NCI-H2081 treated with DMSO at 0.1 percent for 48 hours (cell line): Measurements from ENCODE around the gene KRT4.

Experiments
- DNase-seq: peaks from one replicate; lab custom pipeline; 2025; lab: John Stamatoyannopoulos, UW

KRT4 gene

DNA sequence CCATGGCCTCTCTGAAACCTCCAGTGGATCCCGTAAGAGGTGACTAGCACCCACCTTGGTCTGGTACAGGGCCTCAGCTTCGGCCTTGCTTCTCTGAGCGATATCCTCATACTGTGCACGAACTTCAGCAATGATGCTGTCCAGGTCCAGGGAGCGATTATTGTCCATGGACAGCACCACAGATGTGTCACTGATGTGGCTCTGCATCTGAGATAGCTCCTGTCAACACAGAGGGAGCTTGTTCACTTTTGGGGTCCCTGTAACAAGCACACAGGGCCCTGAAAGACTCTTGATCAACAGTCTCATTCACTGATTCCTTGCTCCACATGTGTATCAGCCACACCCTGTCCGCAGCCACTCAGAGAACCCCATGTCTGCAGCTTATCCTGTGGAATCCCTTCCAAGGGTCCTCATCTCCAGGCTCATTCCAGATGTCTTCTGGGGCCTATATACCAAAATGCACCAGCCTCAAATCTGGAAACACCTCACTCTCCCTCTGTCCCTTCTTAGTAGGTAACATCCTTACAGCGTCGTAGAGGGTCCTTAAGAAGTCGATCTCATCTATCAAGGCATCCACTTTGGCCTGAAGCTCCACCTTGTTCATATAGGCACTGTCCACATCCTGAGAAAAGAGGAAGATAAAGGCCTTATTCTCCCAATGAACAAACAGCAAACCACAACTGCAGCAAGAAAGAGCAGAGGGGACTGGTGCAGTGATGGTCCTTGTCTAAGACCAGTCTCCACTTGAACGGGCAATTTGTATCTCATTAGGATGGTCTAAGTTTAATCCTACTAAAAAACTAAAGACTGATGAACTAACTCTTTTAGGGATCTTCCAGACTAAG, 21.5 kb downstream of the KRT4 start:
- no peak for DNase-seq

GRCh38 chr12:52791271-52792184, 22.4 kb downstream of the KRT4 start:
- no peak for DNase-seq

DNA sequence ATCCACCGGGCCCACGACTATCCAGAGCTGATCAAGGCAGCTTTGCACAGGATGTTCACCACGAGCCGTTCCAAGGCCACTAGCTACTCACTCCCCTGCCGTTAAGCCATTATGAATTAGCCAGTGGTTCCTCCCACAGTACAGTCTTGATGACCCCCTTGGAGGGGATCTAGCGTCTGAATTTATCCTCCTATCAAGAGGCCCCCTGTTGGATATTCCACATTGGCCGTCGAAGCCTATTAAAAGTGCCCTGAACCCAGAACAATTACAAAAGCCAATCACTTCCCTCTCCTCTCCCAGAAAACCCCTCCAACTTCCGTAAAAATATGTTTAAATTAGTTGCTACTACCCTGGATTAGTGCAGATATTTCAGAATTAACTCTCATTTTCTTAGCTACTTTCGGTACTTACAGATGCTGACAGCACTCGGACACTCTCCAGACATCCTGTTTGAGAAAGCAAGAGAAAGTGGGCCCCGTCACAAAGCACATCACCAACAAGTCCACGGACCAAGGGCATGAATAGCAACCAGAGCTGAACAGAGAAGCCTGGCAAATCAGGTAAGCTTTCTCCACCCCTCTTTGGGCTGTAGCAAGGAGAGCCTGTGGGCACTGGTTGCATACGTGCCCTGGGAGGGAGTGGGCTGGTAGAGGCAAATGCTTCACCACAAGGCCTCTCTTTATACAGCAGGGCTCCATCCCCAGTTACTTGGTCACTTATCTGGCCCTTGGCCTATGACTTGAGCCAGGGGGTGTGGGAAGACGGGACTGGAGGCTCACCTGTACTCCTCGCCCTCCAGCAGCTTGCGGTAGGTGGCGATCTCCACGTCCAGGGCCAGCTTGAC, 23.3 kb downstream of the KRT4 start:
- no peak for DNase-seq

DNA sequence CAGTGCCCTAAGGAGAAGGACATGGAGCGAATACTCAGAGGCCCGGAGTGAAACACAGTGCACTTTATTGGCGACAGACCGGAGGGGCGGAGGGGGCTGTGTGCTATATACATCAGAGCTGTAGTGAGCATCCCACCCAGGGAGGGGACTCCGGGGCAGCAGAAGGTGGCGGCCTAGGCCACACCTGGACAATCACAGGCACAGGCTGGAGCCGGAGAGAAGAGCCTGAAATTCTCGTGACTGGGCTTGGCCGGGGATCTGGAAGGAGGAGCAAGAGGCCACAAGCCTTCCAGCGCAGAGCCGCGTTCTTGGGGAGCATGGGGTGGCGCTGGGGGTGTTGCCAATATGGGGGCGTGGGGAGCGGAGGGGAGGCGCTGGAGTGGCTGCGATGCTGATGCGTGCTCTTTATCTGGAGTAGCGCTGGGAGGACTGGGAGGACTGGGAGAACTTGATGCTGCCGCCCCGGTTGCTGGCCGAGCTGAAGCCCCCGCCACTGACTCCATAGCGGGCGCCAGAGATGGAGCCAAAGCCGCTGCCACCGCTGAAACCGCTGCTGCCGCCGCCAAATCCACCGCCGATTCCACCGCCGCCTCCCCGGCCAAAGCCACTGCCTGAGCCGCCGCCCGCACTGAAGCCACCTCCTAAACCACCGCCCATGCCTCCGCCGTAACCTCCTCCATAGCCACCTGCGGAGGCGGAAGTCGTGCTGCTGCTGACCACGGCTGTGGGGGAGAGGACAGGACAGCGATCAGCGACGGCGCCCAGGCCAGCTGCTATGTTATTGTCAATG, 24.1 kb downstream of the KRT4 start:
- no peak for DNase-seq

- no peak for DNase-seq
Observed at GRCh38 chr12:52788876-52789636, 24.9 kb downstream of the KRT4 start.

GRCh38 chr12:52788192-52788875, 25.6 kb downstream of the KRT4 start:
- DNase-seq = no peak

GRCh38 chr12:52787324-52788191, 26.4 kb downstream of the KRT4 start:
- DNase-seq = no peak

DNA sequence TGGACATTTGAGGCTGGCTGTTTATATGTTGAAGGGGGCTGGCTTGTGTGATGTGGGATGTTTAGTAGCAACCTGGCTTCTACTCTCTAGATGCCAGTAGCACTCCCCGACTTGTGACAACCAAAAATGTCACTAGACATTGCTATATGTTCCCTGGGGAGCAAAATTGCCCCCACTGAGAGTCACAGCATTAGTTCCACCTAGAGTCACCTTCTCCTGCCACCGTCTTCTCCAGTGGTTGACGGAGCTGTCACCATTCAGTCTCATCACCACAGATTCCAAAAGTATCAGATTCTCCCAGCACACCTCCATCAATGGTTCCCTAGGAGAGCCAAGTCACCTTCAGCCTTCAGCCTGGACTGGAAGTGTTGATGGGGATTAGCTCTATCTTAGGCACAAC, 29.0 kb downstream of the KRT4 start:
- no peak for DNase-seq

- DNase-seq = no peak
Observed at GRCh38 chr12:52783563-52784316, 30.2 kb downstream of the KRT4 start.

GRCh38 chr12:52782502-52782901, 31.4 kb downstream of the KRT4 start:
- no peak for DNase-seq

DNA sequence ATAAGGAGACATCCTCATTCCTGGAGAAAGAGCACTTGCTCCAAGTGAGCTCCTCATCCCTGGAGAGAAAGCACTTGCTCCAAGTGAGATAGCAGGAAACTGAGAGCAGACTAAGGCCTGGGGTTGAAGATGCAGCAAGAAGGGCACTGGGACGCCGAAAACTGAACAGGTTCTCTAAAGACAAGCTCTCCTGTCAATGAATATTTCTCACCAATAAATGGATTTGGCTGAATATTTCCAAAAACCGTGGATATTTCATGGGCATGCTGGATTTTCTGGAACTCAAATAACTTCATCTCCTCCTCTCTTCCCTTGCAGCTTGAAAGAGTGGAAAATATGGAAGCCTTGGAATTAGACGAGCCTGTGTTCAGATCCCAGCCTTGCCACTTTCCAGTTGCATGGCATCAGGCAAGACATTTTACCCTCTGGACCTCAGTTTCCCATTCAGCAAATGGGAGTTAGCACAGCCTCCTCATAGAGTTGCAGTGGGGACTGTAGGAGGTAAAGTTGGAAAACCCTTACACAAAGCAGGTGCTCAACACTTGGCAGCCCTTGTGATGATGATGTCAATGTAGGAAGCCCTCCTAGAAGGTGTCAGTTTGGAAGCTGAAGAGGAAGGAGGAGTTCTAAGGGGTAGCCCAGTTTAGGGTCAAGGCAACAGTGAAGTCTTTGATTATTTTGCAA, 32.4 kb downstream of the KRT4 start:
- no peak for DNase-seq

DNA sequence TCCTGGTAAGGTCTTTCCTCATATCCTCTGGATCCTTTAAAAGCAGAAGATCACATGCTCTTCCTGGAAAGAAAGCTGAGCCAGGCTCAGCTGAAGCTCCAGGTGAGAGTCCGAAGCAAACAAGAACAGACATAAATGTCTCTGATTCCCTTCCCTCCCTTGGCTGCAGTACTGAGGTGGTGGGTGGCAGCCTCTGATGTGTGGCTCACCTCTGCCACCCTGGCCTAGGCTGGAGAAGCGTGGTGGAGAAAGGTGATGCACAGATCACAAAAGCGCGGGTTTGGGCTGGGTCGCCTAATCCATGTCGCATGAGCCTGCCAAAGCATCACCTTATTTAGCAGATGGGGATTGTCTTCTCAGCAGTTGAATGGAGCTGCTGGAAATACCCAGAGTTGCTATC, 34.0 kb downstream of the KRT4 start:
- DNase-seq = no peak

DNA sequence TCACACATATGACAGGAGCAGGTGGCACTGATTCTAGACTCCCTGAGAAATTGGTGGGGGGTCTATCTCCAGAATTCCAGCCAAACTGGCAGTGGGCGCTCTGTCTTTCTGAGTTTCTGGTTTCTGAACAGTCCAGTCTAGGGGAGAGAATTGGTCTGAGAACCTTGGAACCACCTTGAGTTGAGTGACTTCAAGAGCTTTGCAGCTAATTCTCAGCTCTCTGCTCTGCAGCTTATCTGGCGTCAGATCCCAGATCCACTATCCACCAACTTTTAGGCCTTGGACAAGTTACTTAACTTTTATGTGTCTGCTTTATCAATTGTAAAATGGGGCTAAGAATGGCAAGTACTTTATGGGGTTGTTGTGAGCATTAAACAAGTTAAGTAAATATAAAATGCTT, 35.1 kb downstream of the KRT4 start:
- DNase-seq = no peak

DNA sequence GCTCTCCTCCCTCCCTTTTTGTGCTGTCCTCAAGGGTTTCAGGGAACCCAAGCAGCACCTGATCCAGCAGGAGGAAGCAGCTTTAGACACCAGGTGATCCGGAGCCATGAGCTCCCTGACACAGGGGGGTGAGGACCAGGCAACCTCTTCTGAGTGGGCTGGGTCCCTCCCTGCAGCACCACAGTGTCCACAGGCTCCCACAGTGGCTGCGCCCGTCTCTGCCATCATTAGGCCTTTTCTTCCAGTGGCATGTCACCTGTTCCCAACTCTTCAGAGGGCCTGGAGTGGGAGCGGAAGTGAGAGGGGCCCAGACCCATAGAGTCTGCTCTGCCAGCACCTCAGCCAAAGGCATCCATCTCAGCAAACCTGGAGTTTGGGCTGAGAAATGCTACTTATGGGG, 36.4 kb downstream of the KRT4 start:
- DNase-seq = no peak

GRCh38 chr12:52776913-52777395, 37.0 kb downstream of the KRT4 start, which contains the start of gene KRT76:
KRT76 (minus strand) TSS chr12:52777345; CDS start chr12:52777291, 54 bp downstream.
- no peak for DNase-seq

DNA sequence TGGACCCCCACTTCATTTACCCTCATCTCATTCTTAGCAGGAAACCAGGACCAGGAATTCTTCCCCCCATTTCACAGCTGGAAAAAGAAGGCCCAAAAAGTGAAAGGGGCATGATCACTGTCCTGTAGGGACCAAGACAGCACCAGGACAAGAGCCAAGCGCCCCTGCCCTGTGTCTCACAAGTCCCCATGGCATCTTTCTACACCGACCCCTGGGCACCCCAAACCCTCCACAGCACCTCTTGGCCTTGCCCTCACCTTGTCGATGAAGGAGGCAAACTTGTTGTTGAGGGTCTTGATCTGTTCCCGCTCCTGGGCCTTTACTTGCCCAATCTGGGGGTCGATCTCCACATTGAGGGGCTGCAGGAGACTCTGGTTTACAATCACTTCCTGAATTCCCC, 37.5 kb downstream of the KRT4 start:
- DNase-seq = no peak

GRCh38 chr12:52774629-52775250, 39.2 kb downstream of the KRT4 start:
- DNase-seq = no peak
